GM12878 (cell line): ENCODE data around the gene GPI. TPM values are rescaled to one million over a fixed set of nuclear protein-coding genes. Genes with fewer than 3 reads are reported as not detected.
A peak's percentile ranks its signal among the peaks of the same experiment; 100 is the strongest.

ENCODE experiments used
- ATAC-seq: fragments of 200-7000 bp; cut with Tn5 transposase; 3 replicates; pipeline ENCODE4 v1.9.1; 2020; ENCODE audit warnings: mild to moderate bottlenecking, moderate library complexity
- BruUV-seq: library from RNA; stranded (reverse); fragments of 400-500 nt; replicated peaks from 2 replicates; lab custom pipeline; 2021; lab: Mats Ljungman, UMichigan
- CTCF ChIA-PET: fragments of 300-600 bp; sonication (Branson Sonifier 250); formaldehyde crosslinking; extraction: SDS; loops from one replicate; lab custom pipeline; 2021; ENCODE audit warnings: inconsistent platforms; lab: Yijun Ruan, JAX
- POLR2A ChIA-PET: fragments of 350-600 bp; formaldehyde crosslinking; extraction: SDS; loops from one replicate; lab custom pipeline; 2021; ENCODE audit warnings: inconsistent platforms; lab: Charles Lee
- RAD21 ChIA-PET: fragments of 300-600 bp; sonication (Branson Sonifier 250); formaldehyde crosslinking; loops from one replicate; lab custom pipeline; 2023; ENCODE audit warnings: antibody characterized with exemption; ENCODE audit not compliant: unreplicated experiment; lab: Charles Lee
- SMC1A ChIA-PET: fragments of 300-600 bp; sonication (Branson Sonifier 250); formaldehyde crosslinking; loops from one replicate; lab custom pipeline; 2023; ENCODE audit not compliant: unreplicated experiment, uncharacterized antibody; lab: Charles Lee
- DNase-seq: peaks from one replicate; pipeline ENCODE4 v3.0.0-alpha.2; 2011; ENCODE audit warnings: low read depth, low spot score
- FAIRE-seq: peaks from 3 replicates; lab custom pipeline; 2011; peaks lifted over from hg19 to GRCh38; lab: Jason Lieb, UNC
- H2AFZ ChIP-seq: 2 replicates; pipeline ENCODE4 v1.6.0; 2011; ENCODE audit warnings: low read depth, low read length, control low read depth; ENCODE audit not compliant: control insufficient read depth
- H3K27ac ChIP-seq: 2 replicates; pipeline ENCODE4 v1.5.1; 2011; ENCODE audit warnings: control low read depth; ENCODE audit not compliant: control insufficient read depth, insufficient read depth
- H3K27me3 ChIP-seq, 2 experiments: replicated peaks in 1 of 2; 2 replicates each; pipeline versions ENCODE4 v1.6.0 to v1.6.1; 2011; ENCODE audit warnings: low read length in 1 of 2; ENCODE audit not compliant: control insufficient read depth in 2 of 2, insufficient read depth in 2 of 2
- H3K36me3 ChIP-seq, 2 experiments: 2 replicates each; pipeline ENCODE4 v1.5.1; 2011; ENCODE audit warnings: low read length in 1 of 2; ENCODE audit not compliant: control insufficient read depth in 2 of 2, insufficient read depth in 2 of 2
- H3K4me1 ChIP-seq: 2 replicates; pipeline ENCODE4 v1.6.1; 2011; ENCODE audit warnings: mild to moderate bottlenecking, low read length, moderate library complexity, mixed read lengths; ENCODE audit not compliant: control insufficient read depth, insufficient read depth
- H3K4me2 ChIP-seq: 2 replicates; pipeline ENCODE4 v1.6.0; 2011; ENCODE audit warnings: control low read depth; ENCODE audit not compliant: control insufficient read depth, insufficient read depth
- H3K4me3 ChIP-seq: fragments of 200-600 bp; sonication (generic); 2 replicates; pipeline ENCODE4 v1.5.1; 2016
- H3K79me2 ChIP-seq: 2 replicates; pipeline ENCODE4 v1.6.0; 2011; ENCODE audit warnings: low read length; ENCODE audit not compliant: control insufficient read depth, insufficient read depth
- H3K9ac ChIP-seq: 2 replicates; pipeline ENCODE4 v1.8.0; 2011; ENCODE audit warnings: low read length, control low read depth, mixed read lengths; ENCODE audit not compliant: control insufficient read depth, insufficient read depth
- H3K9me3 ChIP-seq: replicated peaks from 3 replicates; pipeline ENCODE4 v1.5.1; 2011; ENCODE audit warnings: mild to moderate bottlenecking, low read length; ENCODE audit not compliant: control insufficient read depth, insufficient read depth
- H4K20me1 ChIP-seq: 2 replicates; pipeline ENCODE4 v1.6.0; 2011; ENCODE audit not compliant: control insufficient read depth, insufficient read depth
- BCL11A ChIP-seq: IDR thresholded peaks from 2 replicates; pipeline ENCODE4 v1.6.1; 2011; ENCODE audit warnings: low read depth, low read length
- BHLHE40 ChIP-seq, 2 experiments: fragments of 450-650 bp in 1 of 2; IDR thresholded peaks; 2 replicates each; pipeline ENCODE4 v1.6.1; 2011 to 2017; ENCODE audit warnings: low read depth in 2 of 2, borderline replicate concordance in 1 of 2, improper control_type of control experiment in 1 of 2, low read length in 1 of 2, mild to moderate bottlenecking in 1 of 2
- CREB1 ChIP-seq: IDR thresholded peaks from 2 replicates; pipeline ENCODE4 v1.6.1; 2012; ENCODE audit warnings: low read depth, mild to moderate bottlenecking, inconsistent platforms
- EP300 ChIP-seq, 2 experiments: fragments of 150-350 bp in 1 of 2; IDR thresholded peaks; 2 replicates each; pipeline ENCODE4 v1.6.1; 2011 to 2012; ENCODE audit warnings: low read depth in 2 of 2, low read length in 2 of 2, borderline replicate concordance in 1 of 2, improper control_type of control experiment in 1 of 2, inconsistent platforms in 1 of 2; ENCODE audit not compliant: control insufficient read depth in 1 of 2
- FOXM1 ChIP-seq: IDR thresholded peaks from 2 replicates; pipeline ENCODE4 v1.6.1; 2012; ENCODE audit warnings: low read depth, mild to moderate bottlenecking, inconsistent platforms, low read length, moderate library complexity
- IKZF1 ChIP-seq: fragments of 450-650 bp; conservative IDR thresholded peaks from 2 replicates; pipeline ENCODE4 v1.6.1; 2017; ENCODE audit warnings: antibody characterized with exemption, mild to moderate bottlenecking
- KAT2A ChIP-seq: conservative IDR thresholded peaks from 2 replicates; pipeline ENCODE4 v1.6.1; 2011; ENCODE audit warnings: low read depth, low read length; ENCODE audit not compliant: control insufficient read depth
- KDM1A ChIP-seq: fragments of 200-600 bp; sonication (generic); IDR thresholded peaks from 2 replicates; pipeline ENCODE4 v1.6.1; 2016; ENCODE audit warnings: borderline replicate concordance
- MEF2A ChIP-seq: IDR thresholded peaks from 2 replicates; pipeline ENCODE4 v1.6.1; 2011; ENCODE audit warnings: low read depth, mild to moderate bottlenecking, low read length, moderate library complexity; ENCODE audit not compliant: insufficient read depth
- POLR2A ChIP-seq: IDR thresholded peaks from 2 replicates; pipeline ENCODE4 v1.6.1; 2011; ENCODE audit warnings: low read depth, mild to moderate bottlenecking, low read length
- RBBP5 ChIP-seq: fragments of 200-600 bp; sonication (generic); conservative IDR thresholded peaks from 2 replicates; pipeline ENCODE4 v1.6.1; 2016
- SMAD5 ChIP-seq: IDR thresholded peaks from 2 replicates; pipeline ENCODE4 v1.6.1; 2016; ENCODE audit warnings: antibody characterized with exemption, low read depth
- SMC3 ChIP-seq: IDR thresholded peaks from 2 replicates; pipeline ENCODE4 v1.6.1; 2011; ENCODE audit warnings: low read length, improper control_type of control experiment, borderline replicate concordance
- SREBF2 ChIP-seq: IDR thresholded peaks from 2 replicates; pipeline ENCODE4 v1.6.1; 2012; ENCODE audit warnings: mild to moderate bottlenecking, low read length
- WRNIP1 ChIP-seq: IDR thresholded peaks from 2 replicates; pipeline ENCODE4 v1.6.1; 2011; ENCODE audit warnings: low read depth, low read length, improper control_type of control experiment, borderline replicate concordance
- ZZZ3 ChIP-seq: IDR thresholded peaks from 2 replicates; pipeline ENCODE4 v1.6.1; 2011; ENCODE audit warnings: low read depth; ENCODE audit not compliant: control insufficient read depth, insufficient read length
- WGBS: methylation state at CpG from one replicate; pipeline ENCODE4 v1.1.6; 2016; ENCODE audit warnings: low lambda C conversion rate; ENCODE audit not compliant: insufficient replicate concordance, insufficient coverage; ENCODE audit errors: missing lambda C conversion rate; 5-methylcytosine and 5-hydroxymethylcytosine counted together
- in situ Hi-C: fragments of 300-500 bp; cut with MboI; formaldehyde crosslinking; loops from 9 replicates; pipeline ENCODE4 v1.14.3; 2018; ENCODE audit warnings: mixed read lengths
- intact Hi-C: fragments of 100-400 bp; cut with micrococcal nuclease; formaldehyde crosslinking; loops from one replicate; pipeline ENCODE4 v1.14.2; 2022; ENCODE audit not compliant: unreplicated experiment
- polyA plus RNA-seq, 11 experiments: library from polyadenylated mRNA; depleted of rRNA in 4 of 11; unstranded in 6 of 11; stranded (reverse) in 5 of 11; fragments of >200 nt; fragmentation: Nextera tagmentation in 4 of 11; fragmentation: Illumina TruSeq in 1 of 11; extraction: Ambion mirVana in 4 of 11; extraction: Trizol in 1 of 11; gene quantifications; 1 replicate in 1 of 11; 2 replicates in 10 of 11; pipeline versions ENCODE4 v1.2.1 to v1.2.3, GENCODE V29; 2011 to 2016; ENCODE audit warnings: inconsistent platforms in 2 of 11, missing spikeins in 2 of 11, low read depth in 1 of 11
- total RNA-seq, 4 experiments: library from RNA; depleted of rRNA in 3 of 4; stranded (reverse); fragments of >200 nt in 3 of 4; fragmentation: Illumina TruSeq in 1 of 4; extraction: Trizol in 1 of 4; gene quantifications; 2 replicates each; pipeline versions ENCODE4 v1.2.1 to v1.2.3, GENCODE V29; 2013 to 2021
- TF ChIP-seq, protein P1 (sequence below): IDR thresholded peaks from 2 replicates; pipeline ENCODE4 v1.6.1; 2012; ENCODE audit warnings: low read depth, low read length, improper control_type of control experiment
- TF ChIP-seq, protein P2 (sequence below): fragments of 450-650 bp; IDR thresholded peaks from 2 replicates; pipeline ENCODE4 v1.6.1; 2017; ENCODE audit warnings: low read depth, mild to moderate bottlenecking, moderate library complexity

Gene GPI
- total and polyA plus RNA-seq, 10 of the 15 experiments (the other 5 are each of a cell fraction or from before 2014, with no cell fraction given), result 124 to 400 (median 190) TPM

DNA sequence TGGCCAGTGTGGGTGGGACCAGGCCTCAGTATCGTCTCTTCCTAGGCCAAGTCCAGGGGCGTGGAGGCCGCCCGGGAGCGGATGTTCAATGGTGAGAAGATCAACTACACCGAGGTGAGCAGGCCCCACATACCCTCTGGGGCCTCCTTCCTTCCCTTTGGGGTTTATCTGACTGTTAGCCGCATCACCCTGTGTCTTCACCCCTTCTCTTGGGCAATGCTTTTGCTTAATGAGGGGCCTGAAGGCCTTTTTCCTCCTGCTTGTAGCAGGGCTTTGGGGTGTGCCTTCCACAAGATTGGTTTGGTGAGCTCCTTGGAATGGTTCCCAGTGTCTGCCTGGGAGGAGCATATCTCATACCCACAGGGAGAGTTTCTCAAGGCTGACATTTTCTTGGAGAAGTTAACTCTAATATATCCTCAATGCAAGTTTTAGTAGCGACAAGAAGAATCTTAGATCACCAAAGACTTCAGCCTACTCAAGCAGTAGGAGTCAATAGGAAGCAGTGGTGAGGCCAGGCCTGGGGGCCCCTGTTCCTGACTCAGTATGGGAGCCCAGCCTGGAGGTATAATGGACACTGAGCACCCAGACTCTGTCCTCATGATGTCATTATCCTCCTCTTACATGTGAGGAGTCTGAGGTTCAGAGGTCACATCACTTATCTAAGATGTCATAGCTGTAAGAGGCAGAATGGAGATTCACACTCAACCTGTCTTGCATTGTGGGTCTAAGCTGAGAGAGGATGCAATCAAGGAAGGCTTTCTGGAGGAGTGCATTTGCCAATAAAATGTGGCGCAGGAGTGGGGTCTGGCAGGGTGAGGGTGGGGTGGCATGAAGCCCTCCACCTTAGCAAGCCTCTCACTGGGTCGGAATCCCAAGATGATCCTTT, 2.0 kb downstream of the GPI start:
- Histone ChIP-seq H3K36me3 (peaks cover 16 to 36% of the 10 kb centered on the region in 2 experiments), H4K20me1 (peaks cover 4% of the 10 kb centered on the region; the same call in 1 of the 2 replicates), H3K9ac (peak overlapping the region; percentile 87), H3K4me3 (peak overlapping the region; percentile 100), H3K27ac (peak overlapping the region; percentile 74; the same call in 1 of the 2 replicates), H3K9me3 (no peaks in the 10 kb centered on the region), H3K4me2 (peak overlapping the region; percentile 12), H3K79me2 (peaks cover 49% of the 10 kb centered on the region), H3K27me3 (no peaks in the 10 kb centered on the region), H2AFZ (no peak overlapping the region), H3K4me1 (peaks cover 14% of the 10 kb centered on the region)
- 73% methylated on average over 10 of the region's 10 CpGs for WGBS
- DNase-seq, result no peak
- FAIRE-seq, result no peak
- in situ Hi-C loops (no loop called here), intact Hi-C loops (no loop called here)
- ChIA-PET RAD21 (no interaction called here), POLR2A (interaction anchor here (0.9 kb wide), 1 partner anchor 10 kb away, joined by 3 read pairs; no protein-coding TSS in a partner anchor), CTCF (interaction anchor here (1.4 kb wide), 1 partner anchor 63 kb away, joined by 3 read pairs; no protein-coding TSS in a partner anchor), SMC1A (interaction anchor here (0.9 kb wide), 1 partner anchor 20 kb away, joined by 3 read pairs; no protein-coding TSS in a partner anchor)
- TF ChIP-seq, protein P1, sequence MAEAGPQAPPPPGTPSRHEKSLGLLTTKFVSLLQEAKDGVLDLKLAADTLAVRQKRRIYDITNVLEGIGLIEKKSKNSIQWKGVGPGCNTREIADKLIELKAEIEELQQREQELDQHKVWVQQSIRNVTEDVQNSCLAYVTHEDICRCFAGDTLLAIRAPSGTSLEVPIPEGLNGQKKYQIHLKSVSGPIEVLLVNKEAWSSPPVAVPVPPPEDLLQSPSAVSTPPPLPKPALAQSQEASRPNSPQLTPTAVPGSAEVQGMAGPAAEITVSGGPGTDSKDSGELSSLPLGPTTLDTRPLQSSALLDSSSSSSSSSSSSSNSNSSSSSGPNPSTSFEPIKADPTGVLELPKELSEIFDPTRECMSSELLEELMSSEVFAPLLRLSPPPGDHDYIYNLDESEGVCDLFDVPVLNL, result no peak
- TF ChIP-seq SMC3 (no peak), SREBF2 (no peak), FOXM1 (no peak), SMAD5 (no peak), BHLHE40 (IDR thresholded peaks at IDR 0.05; ENCODE audit: borderline replicate concordance in 1 of 2, low read depth in 2 of 2, low read length in 1 of 2) (no peak), KAT2A (no peak), IKZF1 (no peak), POLR2A (no peak), KDM1A (no peak), ZZZ3 (no peak), BCL11A (no peak), MEF2A (no peak), CREB1 (no peak), EP300 (IDR thresholded peaks at IDR 0.05; ENCODE audit: borderline replicate concordance in 1 of 2, control insufficient read depth in 1 of 2, low read depth in 2 of 2, low read length in 2 of 2) (no peak), RBBP5 (no peak), WRNIP1 (no peak)
- TF ChIP-seq, protein P2, sequence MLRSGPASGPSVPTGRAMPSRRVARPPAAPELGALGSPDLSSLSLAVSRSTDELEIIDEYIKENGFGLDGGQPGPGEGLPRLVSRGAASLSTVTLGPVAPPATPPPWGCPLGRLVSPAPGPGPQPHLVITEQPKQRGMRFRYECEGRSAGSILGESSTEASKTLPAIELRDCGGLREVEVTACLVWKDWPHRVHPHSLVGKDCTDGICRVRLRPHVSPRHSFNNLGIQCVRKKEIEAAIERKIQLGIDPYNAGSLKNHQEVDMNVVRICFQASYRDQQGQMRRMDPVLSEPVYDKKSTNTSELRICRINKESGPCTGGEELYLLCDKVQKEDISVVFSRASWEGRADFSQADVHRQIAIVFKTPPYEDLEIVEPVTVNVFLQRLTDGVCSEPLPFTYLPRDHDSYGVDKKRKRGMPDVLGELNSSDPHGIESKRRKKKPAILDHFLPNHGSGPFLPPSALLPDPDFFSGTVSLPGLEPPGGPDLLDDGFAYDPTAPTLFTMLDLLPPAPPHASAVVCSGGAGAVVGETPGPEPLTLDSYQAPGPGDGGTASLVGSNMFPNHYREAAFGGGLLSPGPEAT, result no peak
- ATAC-seq, result no peak
- BruUV-seq, result TSS peak; percentile 24
